ENCODE results near the gene ALOXE3.

DNA sequence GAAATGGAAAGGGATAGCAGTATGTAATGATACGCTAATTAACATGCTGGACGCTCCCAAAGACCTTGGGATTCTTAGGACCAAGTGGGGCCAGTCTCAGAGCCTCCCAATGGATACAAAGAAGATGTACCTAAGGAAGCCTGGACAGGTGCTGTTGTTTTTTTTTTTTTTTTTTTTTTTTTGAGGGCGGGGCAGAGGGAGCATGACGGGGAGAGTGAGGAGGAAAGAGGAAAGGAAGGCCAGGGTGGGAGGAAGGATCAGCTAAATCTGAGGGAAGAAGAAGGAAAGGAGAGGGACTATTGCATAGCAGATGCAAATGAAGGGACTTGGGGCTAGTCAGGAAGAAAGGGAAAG lies 41.9 kb upstream of the ALOXE3 start:
- TF ChIP-seq EZH2 (IDR thresholded peaks at IDR 0.05; ENCODE audit: borderline replicate concordance, low read length) = no peak
- no peak for TF ChIP-seq CTCF (IDR thresholded peaks at IDR 0.05; ENCODE audit: low read length)
